Natural killer cell treated with Interleukin-12 subunit alpha and Interleukin-12 subunit beta and Interleukin-15 and Interleukin-18, amount 100 ng/mL, for 72 hours (primary cell): ENCODE results near the gene TNFRSF11A. TPM values are rescaled to one million over a fixed set of nuclear protein-coding genes. Genes with fewer than 3 reads are reported as not detected.

ENCODE experiments used
- ATAC-seq, 2 donors: fragments of 150-1000 bp; cut with Tn5 transposase in 1 of 2; sonication (Bioruptor Pico), chemical (Tn5 transposase) in 1 of 2; 2 replicates each; pipeline ENCODE4 v1.10.0; 2021
- DNase-seq: peaks from one replicate; pipeline ENCODE4 v3.0.0; 2022; ENCODE audit warnings: low spot score
- H3K27ac Mint-ChIP-seq, 2 donors: 1 replicate in 1 of 2; 2 replicates in 1 of 2; pipeline ENCODE4 v1.8.0; 2022; ENCODE audit warnings: mixed read lengths in 2 of 2, mild to moderate bottlenecking in 1 of 2, moderate library complexity in 1 of 2
- H3K27me3 Mint-ChIP-seq, 2 donors: 1 replicate in 1 of 2; 2 replicates in 1 of 2; pipeline ENCODE4 v1.8.0; 2022; ENCODE audit warnings: mixed read lengths in 2 of 2
- H3K36me3 Mint-ChIP-seq: one replicate; pipeline ENCODE4 v1.8.0; 2022; ENCODE audit warnings: mixed read lengths
- H3K4me1 Mint-ChIP-seq, 2 donors: 1 replicate in 1 of 2; 2 replicates in 1 of 2; pipeline ENCODE4 v1.8.0; 2022; ENCODE audit warnings: low read depth in 2 of 2, mixed read lengths in 2 of 2, mild to moderate bottlenecking in 1 of 2
- H3K4me3 Mint-ChIP-seq: one replicate; pipeline ENCODE4 v1.8.0; 2022; ENCODE audit warnings: mixed read lengths
- H3K9me3 Mint-ChIP-seq: 2 replicates; pipeline ENCODE4 v1.8.0; 2022; ENCODE audit warnings: mixed read lengths
- total RNA-seq, 2 donors: library from RNA; stranded (reverse); gene quantifications; one replicate each; pipeline ENCODE4 v1.2.3, GENCODE V29; 2022

TNFRSF11A gene
- total RNA-seq, 2 donors from 2014 or later, result 5.9 to 15.0 TPM

DNA sequence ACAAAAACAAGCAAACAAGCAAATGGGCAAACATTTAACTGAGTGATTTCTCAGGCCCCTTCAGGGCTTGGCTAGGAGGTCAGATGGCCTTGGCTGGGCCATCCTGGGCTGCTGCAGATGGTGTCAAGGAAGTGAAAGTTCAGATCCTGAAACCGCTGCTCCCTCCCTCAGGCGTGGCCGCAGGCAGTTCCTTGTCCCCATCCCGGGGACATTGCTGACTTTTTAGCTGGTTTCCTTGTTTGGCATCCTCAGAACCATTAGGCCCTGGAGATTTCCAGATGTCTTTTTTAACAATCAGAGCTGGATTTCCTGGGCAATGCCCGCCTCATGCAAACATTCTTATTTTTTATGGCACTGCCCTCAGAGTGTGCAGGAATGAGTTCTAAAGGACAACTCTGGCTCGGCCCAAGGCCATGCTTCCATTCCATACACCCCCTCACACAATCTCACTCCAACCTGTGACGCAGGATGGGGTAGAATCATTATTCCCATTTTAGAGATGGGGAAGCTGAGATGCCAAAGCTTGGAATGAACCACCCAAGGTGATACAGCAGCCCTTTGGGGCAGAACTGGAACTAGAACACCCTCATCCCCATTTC is 111.6 kb downstream of the TNFRSF11A start:
- peaks cover 13 to 14% of the 10 kb centered on the region in 2 donors for H3K27me3 Mint-ChIP-seq

DNA sequence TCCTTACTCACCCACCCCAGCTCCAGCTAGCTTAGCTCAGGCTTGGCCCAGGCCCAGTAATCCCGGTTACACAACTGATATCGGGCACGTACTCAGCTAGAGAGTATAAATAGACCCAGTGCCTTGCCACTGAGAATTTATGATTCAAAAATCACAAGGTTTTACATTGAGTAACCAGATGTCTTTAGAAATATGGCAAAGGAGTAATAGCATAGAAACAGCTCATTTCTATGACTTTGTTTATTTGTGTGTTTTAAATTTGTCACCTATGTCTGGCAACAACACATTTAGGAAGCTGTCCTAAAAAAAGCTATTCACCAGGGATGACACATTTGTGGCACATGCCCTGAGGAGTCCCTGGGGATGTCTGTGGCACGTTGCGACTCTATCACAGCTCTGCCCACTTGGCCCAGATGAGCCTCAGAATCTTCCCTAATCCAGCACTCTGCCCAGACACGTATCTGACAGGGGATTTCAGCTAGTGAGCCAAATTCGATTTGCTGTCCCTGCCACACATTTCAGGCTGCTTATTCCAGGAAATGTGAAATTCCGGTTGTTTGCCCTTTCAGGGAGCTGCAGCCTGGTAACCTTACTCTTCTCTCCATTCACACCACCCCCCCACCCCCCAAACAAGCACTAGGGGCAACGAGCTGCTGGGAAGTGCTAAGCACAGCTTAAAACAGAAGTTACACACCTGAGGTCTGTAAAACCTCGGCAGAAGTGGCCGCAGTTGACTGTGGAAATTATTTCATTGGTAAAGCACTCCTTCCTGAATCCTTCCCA is 112.3 kb downstream of the TNFRSF11A start:
- peaks cover 13 to 14% of the 10 kb centered on the region in 2 donors for H3K27me3 Mint-ChIP-seq
- H3K4me3 Mint-ChIP-seq, result no peak overlapping the region
- DNase-seq (no peak), ATAC-seq (no peak)
- H3K9me3 Mint-ChIP-seq, result no peaks in the 10 kb centered on the region
- H3K27ac Mint-ChIP-seq, result no peak overlapping the region
- no peaks in the 10 kb centered on the region for H3K36me3 Mint-ChIP-seq
- peaks cover 0 to 3% of the 10 kb centered on the region in 2 donors for H3K4me1 Mint-ChIP-seq

More for the DNA sequence above, 111.6 kb downstream of the TNFRSF11A start:
- H3K27ac Mint-ChIP-seq, result no peak overlapping the region
- ATAC-seq (no peak), DNase-seq (no peak)
- H3K36me3 Mint-ChIP-seq, result no peaks in the 10 kb centered on the region
- no peaks in the 10 kb centered on the region for H3K9me3 Mint-ChIP-seq
- no peak overlapping the region for H3K4me3 Mint-ChIP-seq
- peaks cover 0 to 3% of the 10 kb centered on the region in 2 donors for H3K4me1 Mint-ChIP-seq

DNA sequence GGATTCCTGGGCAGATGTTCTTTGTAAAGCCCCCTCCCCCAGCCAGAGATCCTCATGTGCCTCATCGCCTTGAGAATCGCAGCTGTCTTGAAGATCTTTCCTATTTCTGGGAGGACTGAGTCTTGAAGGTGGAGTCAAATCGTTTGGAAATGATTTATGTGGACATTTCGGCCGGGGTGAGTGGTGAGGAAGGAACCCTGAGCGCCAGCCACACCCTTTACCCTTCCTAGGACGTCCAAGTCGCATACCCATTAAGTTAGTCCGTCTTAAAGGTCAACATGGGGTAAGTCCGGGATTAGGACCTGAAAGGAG is 112.9 kb downstream of the TNFRSF11A start:
- H3K4me3 Mint-ChIP-seq, result no peak overlapping the region
- peaks cover 0 to 3% of the 10 kb centered on the region in 2 donors for H3K4me1 Mint-ChIP-seq
- H3K27ac Mint-ChIP-seq, result no peak overlapping the region
- ATAC-seq, result no peak
- H3K36me3 Mint-ChIP-seq, result no peaks in the 10 kb centered on the region
- DNase-seq, result no peak
- peaks cover 13 to 14% of the 10 kb centered on the region in 2 donors for H3K27me3 Mint-ChIP-seq
- H3K9me3 Mint-ChIP-seq, result no peaks in the 10 kb centered on the region

DNA sequence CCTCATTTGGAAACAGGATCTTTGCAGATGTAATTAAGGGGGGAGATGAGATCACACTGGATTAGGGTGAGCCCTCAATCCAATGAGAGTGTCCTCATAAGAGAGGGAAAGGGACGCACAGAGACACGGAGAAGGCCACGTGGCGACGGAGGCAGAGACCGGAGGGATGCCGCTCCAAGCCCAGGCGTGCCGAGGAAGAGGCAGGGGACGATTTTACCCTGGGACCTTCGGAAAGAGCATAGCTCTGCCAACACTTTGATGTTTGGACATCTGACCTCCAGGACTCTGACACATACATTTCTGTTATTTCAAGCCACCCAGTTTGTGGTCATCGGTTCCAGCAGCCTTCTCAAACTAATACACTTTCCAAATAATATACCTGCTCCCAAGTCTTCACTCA is 113.3 kb downstream of the TNFRSF11A start:
- peaks cover 13 to 14% of the 10 kb centered on the region in 2 donors for H3K27me3 Mint-ChIP-seq
- DNase-seq, result no peak
- no peak overlapping the region for H3K27ac Mint-ChIP-seq
- H3K9me3 Mint-ChIP-seq, result no peaks in the 10 kb centered on the region
- H3K4me1 Mint-ChIP-seq, result peaks cover 0 to 3% of the 10 kb centered on the region in 2 donors
- no peaks in the 10 kb centered on the region for H3K36me3 Mint-ChIP-seq
- no peak overlapping the region for H3K4me3 Mint-ChIP-seq
- no peak for ATAC-seq

DNA sequence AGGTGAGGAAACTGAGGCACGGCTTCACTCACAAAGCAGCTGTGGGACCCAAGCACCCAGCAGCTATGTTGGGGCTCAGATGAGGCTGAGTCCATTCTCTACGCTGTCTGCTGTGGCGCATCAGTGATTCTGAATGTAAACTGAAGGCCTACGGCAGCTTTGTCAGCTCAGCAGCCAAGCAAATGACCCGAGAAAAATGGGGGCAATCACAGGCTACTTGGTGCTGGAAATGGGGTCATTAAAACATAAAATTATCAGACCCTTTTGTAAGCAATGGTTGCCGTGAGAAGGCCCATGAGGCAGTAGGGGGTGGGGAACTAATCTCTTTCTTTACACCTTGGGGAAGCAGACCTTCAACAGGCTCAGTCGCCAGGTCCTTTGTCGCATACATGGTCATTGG is 113.8 kb downstream of the TNFRSF11A start:
- ATAC-seq (no peak), DNase-seq (no peak)
- Mint-ChIP-seq H3K27ac (no peak overlapping the region), H3K36me3 (no peaks in the 10 kb centered on the region), H3K9me3 (no peaks in the 10 kb centered on the region), H3K4me1 (peaks cover 0 to 3% of the 10 kb centered on the region in 2 donors), H3K27me3 (peaks cover 13 to 14% of the 10 kb centered on the region in 2 donors), H3K4me3 (no peak overlapping the region)

Other genes with a start within 250 kb of the TNFRSF11A start
- 10 to 100 TPM; 35.7 to 53.6 TPM for gene PIGN, start 138.3 kb upstream of the TNFRSF11A start, total RNA-seq
- 10 to 100 TPM; 38.9 to 56.3 TPM for gene RELCH, start 138.1 kb upstream of the TNFRSF11A start, total RNA-seq
- gene ZCCHC2, start 197.7 kb downstream of the TNFRSF11A start, total RNA-seq, result 10 to 100 TPM; 46.3 to 51.2 TPM